ENCODE measurements around the gene KLHL25. TPM values are rescaled to one million over a fixed set of nuclear protein-coding genes. Genes with fewer than 3 reads are reported as not detected.
A peak's percentile ranks its signal among the peaks of the same experiment; 100 is the strongest.
"Not testable (repeated sequence)": the region's sequence is repeated elsewhere in the genome, so short reads cannot be mapped to it uniquely, and the experiment has no call there.

KLHL25 gene
- total and polyA plus RNA-seq, 8 donors = 1.2 to 36.2 (median 5.8) TPM

- TF ChIP-seq POLR2AphosphoS5 (IDR thresholded peaks at IDR 0.05) = no peak
- TF ChIP-seq, protein P1, sequence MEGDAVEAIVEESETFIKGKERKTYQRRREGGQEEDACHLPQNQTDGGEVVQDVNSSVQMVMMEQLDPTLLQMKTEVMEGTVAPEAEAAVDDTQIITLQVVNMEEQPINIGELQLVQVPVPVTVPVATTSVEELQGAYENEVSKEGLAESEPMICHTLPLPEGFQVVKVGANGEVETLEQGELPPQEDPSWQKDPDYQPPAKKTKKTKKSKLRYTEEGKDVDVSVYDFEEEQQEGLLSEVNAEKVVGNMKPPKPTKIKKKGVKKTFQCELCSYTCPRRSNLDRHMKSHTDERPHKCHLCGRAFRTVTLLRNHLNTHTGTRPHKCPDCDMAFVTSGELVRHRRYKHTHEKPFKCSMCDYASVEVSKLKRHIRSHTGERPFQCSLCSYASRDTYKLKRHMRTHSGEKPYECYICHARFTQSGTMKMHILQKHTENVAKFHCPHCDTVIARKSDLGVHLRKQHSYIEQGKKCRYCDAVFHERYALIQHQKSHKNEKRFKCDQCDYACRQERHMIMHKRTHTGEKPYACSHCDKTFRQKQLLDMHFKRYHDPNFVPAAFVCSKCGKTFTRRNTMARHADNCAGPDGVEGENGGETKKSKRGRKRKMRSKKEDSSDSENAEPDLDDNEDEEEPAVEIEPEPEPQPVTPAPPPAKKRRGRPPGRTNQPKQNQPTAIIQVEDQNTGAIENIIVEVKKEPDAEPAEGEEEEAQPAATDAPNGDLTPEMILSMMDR (IDR thresholded peaks at IDR 0.05) = no peak
- TF ChIP-seq POLR2A (IDR thresholded peaks at IDR 0.05) = no peak
- TF ChIP-seq EP300 (IDR thresholded peaks at IDR 0.05) = no peak
- no peak overlapping the region for H3K4me3 ChIP-seq
- no peaks in the 10 kb centered on the region for H3K27me3 ChIP-seq
- no peaks in the 10 kb centered on the region for H3K4me1 ChIP-seq
- H3K9me3 ChIP-seq = no peaks in the 10 kb centered on the region
- no peaks in the 10 kb centered on the region for H3K36me3 ChIP-seq
- no peak overlapping the region for H3K27ac ChIP-seq
- 76 to 83% (median 79%) methylated on average over 3 of the region's 3 CpGs for WGBS, 5 donors
- DNase-seq = no peak
- intact Hi-C loops (cut with DNase I; ENCODE audit: low total_unique reads) = no loop called here
Measured at GRCh38 chr15:85810075-85810474, 15.3 kb upstream of the KLHL25 start.

GRCh38 chr15:85805420-85805819, 10.7 kb upstream of the KLHL25 start:
- Histone ChIP-seq H3K4me3 (no peak overlapping the region), H3K36me3 (no peaks in the 10 kb centered on the region), H3K4me1 (peaks cover 0 to 9% (median 6%) of the 10 kb centered on the region in 4 donors), H3K27me3 (no peaks in the 10 kb centered on the region), H3K9me3 (no peaks in the 10 kb centered on the region), H3K27ac (no peak overlapping the region)
- 43 to 68% (median 53%) methylated on average over 3 of the region's 3 CpGs for WGBS, 5 donors
- no peak for DNase-seq
- no peak for TF ChIP-seq EP300 (IDR thresholded peaks at IDR 0.05)
- TF ChIP-seq POLR2A (IDR thresholded peaks at IDR 0.05) = no peak
- TF ChIP-seq POLR2AphosphoS5 (IDR thresholded peaks at IDR 0.05) = no peak
- TF ChIP-seq, protein P1 (IDR thresholded peaks at IDR 0.05) = no peak
- intact Hi-C loops (cut with DNase I; ENCODE audit: low total_unique reads) = no loop called here

GRCh38 chr15:85804481-85805170, 9.9 kb upstream of the KLHL25 start:
- DNase-seq = no peak
- Histone ChIP-seq H3K36me3 (no peaks in the 10 kb centered on the region), H3K27ac (no peak overlapping the region), H3K9me3 (no peaks in the 10 kb centered on the region), H3K27me3 (no peaks in the 10 kb centered on the region), H3K4me1 (peaks cover 0 to 14% (median 8%) of the 10 kb centered on the region in 4 donors), H3K4me3 (no peak overlapping the region)
- 52 to 69% (median 55%) methylated on average over 7 of the region's 7 CpGs for WGBS, 5 donors
- intact Hi-C loops (cut with DNase I; ENCODE audit: low total_unique reads) = no loop called here
- TF ChIP-seq, protein P1 (IDR thresholded peaks at IDR 0.05) = no peak
- TF ChIP-seq EP300 (IDR thresholded peaks at IDR 0.05) = no peak
- no peak for TF ChIP-seq POLR2AphosphoS5 (IDR thresholded peaks at IDR 0.05)
- TF ChIP-seq POLR2A (IDR thresholded peaks at IDR 0.05) = no peak

GRCh38 chr15:85802617-85803016, 7.9 kb upstream of the KLHL25 start:
- H3K4me3 ChIP-seq; H3K9me3 ChIP-seq; H3K27ac ChIP-seq; H3K36me3 ChIP-seq; DNase-seq; H3K27me3 ChIP-seq; intact Hi-C loops (cut with DNase I; ENCODE audit: low total_unique reads): not testable (repeated sequence)
- 84 to 91% (median 86%) methylated on average over 9 of the region's 9 CpGs for WGBS, 5 donors
- H3K4me1 ChIP-seq = peaks cover 0 to 14% (median 8%) of the 10 kb centered on the region in 4 donors

DNA sequence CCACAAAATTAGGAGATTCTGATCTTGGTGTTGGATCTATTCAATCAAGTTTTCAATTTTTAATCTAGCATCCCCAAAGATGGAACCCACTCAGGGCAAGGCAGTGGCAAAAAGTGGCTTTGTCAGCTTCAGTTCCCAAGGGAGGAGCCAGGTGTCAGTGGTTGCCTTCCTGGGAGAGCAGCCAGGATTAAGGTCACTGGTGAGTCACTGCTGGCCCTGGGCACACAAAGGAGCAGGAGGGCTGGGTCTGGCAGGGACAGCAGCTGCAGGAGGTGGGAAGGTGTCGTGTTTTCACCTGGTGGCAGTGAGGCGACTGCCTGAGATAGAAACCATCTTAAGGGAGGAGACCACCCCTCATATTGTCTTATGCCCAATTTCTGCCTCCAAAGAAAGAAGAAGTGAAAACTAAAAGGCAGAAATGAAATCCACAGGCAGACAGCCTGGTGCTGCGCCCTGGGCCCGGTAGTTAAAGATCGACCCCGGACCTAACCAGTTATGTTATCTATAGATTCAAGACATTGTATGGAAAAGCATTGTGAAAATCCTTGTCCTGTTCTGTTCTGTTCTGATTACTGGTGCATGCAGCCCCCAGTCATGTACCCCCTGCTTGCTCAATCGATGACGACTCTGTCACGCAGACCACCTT, 5.9 kb upstream of the KLHL25 start:
- intact Hi-C loops (cut with DNase I; ENCODE audit: low total_unique reads) = no loop called here
- Histone ChIP-seq H3K27ac (peak overlapping the region in 2 of 5 donors; percentile 5 to 53), H3K4me1 (peaks cover 4 to 22% (median 13%) of the 10 kb centered on the region in 4 donors), H3K36me3 (no peaks in the 10 kb centered on the region), H3K9me3 (no peaks in the 10 kb centered on the region), H3K27me3 (no peaks in the 10 kb centered on the region), H3K4me3 (no peak overlapping the region)
- peak; percentile 88 to 91 for DNase-seq
- 55 to 60% (median 59%) methylated on average over 9 of the region's 9 CpGs for WGBS, 5 donors
- TF ChIP-seq, protein P1 (IDR thresholded peaks at IDR 0.05) = peak in 5 of 7 experiments; percentile 12 to 72 (median 46)
- no peak for TF ChIP-seq POLR2A (IDR thresholded peaks at IDR 0.05)
- TF ChIP-seq EP300 (IDR thresholded peaks at IDR 0.05) = no peak
- TF ChIP-seq POLR2AphosphoS5 (IDR thresholded peaks at IDR 0.05) = peak in 2 of 3 donors; percentile 23 to 78

GRCh38 chr15:85796371-85796770, 1.6 kb upstream of the KLHL25 start:
- intact Hi-C loops (cut with DNase I; ENCODE audit: low total_unique reads); H3K4me3 ChIP-seq; DNase-seq; H3K9me3 ChIP-seq; H3K27me3 ChIP-seq; H3K36me3 ChIP-seq: not testable (repeated sequence)
- Histone ChIP-seq H3K27ac (peak overlapping the region in 4 of 5 donors; percentile 90 to 94 (median 92)), H3K4me1 (peaks cover 26 to 49% (median 43%) of the 10 kb centered on the region in 4 donors)
- 81 to 97% (median 89%) methylated on average over 7 of the region's 7 CpGs for WGBS, 5 donors

Data from stomach (tissue), 9 donors.